ENCODE measurements around the gene LFNG. TPM values are rescaled to one million over a fixed set of nuclear protein-coding genes. Genes with fewer than 3 reads are reported as not detected.

LFNG gene
- total and polyA plus RNA-seq, 2 donors from 2014 or later = 5.0 to 18.4 TPM

DNA sequence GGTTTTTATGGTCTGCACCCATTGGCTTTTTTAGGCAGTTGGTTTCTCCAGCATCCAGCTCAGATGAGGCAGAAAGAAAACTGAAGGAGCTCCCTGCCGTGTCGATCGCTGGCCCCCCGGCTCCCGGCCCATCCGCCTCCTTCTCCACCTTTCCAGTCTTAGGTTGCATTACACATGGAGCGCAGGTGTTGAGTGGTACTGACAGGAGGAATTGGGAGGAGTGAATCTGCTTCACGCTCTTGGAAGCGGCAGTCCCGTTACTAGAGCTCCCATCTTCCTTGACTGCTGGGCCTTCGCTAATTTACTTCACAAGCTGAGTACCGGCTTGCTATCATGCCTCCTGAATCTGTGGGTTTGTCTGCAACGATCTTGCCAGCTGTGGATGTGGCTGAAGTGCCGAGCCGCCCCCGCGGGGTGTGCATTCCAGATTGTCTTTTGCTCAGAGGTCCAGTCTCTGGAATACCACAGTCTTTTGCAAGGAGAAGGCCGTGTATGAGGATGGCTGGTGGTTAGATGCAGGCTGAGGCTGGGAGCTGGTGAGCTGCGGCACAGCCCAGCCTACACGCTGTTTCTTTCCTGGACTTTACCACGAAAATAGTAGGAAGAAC lies 56.3 kb downstream of the LFNG start:
- Histone ChIP-seq H3K36me3 (ENCODE audit: control insufficient read depth in 2 of 3, insufficient read depth in 3 of 3, low read length in 3 of 3) (peaks cover 0 to 31% (median 13%) of the 10 kb centered on the region in 3 donors), H3K27ac (ENCODE audit: low read depth in 2 of 2, low read length in 2 of 2) (no peak overlapping the region), H3K4me1 (ENCODE audit: control insufficient read depth in 2 of 3, insufficient read depth in 2 of 3, low read depth in 1 of 3, low read length in 3 of 3) (no peaks in the 10 kb centered on the region), H3K27me3 (ENCODE audit: control insufficient read depth, insufficient read depth, low read length) (no peaks in the 10 kb centered on the region), H3K9me3 (ENCODE audit: control insufficient read depth in 2 of 3, insufficient read depth in 1 of 3, low read length in 3 of 3) (no peaks in the 10 kb centered on the region), H3K4me3 (ENCODE audit: low read length in 3 of 3) (no peak overlapping the region), H3K9ac (ENCODE audit: low read length in 3 of 3) (no peak overlapping the region)
- FAIRE-seq = no peak
- peak in 3 of 5 donors; percentile 44 to 57 (median 54) for DNase-seq
- intact Hi-C loops (cut with DNase I) = no loop called here
- TF ChIP-seq, protein P1, sequence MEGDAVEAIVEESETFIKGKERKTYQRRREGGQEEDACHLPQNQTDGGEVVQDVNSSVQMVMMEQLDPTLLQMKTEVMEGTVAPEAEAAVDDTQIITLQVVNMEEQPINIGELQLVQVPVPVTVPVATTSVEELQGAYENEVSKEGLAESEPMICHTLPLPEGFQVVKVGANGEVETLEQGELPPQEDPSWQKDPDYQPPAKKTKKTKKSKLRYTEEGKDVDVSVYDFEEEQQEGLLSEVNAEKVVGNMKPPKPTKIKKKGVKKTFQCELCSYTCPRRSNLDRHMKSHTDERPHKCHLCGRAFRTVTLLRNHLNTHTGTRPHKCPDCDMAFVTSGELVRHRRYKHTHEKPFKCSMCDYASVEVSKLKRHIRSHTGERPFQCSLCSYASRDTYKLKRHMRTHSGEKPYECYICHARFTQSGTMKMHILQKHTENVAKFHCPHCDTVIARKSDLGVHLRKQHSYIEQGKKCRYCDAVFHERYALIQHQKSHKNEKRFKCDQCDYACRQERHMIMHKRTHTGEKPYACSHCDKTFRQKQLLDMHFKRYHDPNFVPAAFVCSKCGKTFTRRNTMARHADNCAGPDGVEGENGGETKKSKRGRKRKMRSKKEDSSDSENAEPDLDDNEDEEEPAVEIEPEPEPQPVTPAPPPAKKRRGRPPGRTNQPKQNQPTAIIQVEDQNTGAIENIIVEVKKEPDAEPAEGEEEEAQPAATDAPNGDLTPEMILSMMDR (IDR thresholded peaks at IDR 0.05; ENCODE audit: borderline replicate concordance, extremely low read depth, insufficient read depth) = no peak

DNA sequence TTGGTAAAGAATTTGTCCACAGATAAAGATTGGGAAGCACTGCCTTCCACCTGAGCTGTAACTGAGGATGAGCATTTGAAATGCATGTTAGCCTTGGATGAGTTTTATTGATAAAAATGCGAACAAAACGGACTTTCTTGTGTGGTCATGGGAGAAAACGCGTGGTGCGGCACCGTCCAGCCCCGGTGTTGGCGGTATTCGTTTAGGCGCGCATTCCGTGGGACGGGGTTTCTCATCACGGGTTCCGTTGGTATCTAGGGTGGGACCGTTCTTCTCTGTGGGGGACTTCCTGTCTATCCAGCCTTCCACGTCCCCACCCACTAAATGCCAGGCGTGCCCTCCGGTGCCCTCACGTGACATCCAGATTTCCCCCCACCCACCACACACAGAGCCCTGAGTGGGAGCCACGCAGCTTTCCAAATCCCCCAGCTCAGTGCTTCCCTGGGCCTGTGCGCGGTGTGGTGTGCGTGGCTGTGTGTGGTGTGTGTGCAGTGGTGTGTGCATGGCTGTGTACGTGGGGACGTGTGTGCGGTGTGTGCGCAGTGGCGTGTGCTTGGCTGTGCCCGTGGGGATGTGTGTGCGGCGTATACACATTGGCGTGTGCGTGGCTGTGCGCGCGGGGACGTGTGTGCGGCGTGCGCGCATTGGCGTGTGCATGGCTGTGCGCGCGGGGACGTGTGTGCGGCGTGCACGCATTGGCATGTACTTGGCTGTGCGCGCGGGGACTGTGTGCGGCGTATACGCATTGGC lies 57.3 kb downstream of the LFNG start:
- no peaks in the 10 kb centered on the region for H3K4me1 ChIP-seq (ENCODE audit: control insufficient read depth in 2 of 3, insufficient read depth in 2 of 3, low read depth in 1 of 3, low read length in 3 of 3)
- no peak overlapping the region for H3K27ac ChIP-seq (ENCODE audit: low read depth in 2 of 2, low read length in 2 of 2)
- H3K4me3 ChIP-seq (ENCODE audit: low read length in 3 of 3) = no peak overlapping the region
- H3K9ac ChIP-seq (ENCODE audit: low read length in 3 of 3) = no peak overlapping the region
- TF ChIP-seq, protein P1 (IDR thresholded peaks at IDR 0.05; ENCODE audit: borderline replicate concordance, extremely low read depth, insufficient read depth) = no peak
- intact Hi-C loops (cut with DNase I) = no loop called here
- peaks cover 0 to 28% (median 13%) of the 10 kb centered on the region in 3 donors for H3K36me3 ChIP-seq (ENCODE audit: control insufficient read depth in 2 of 3, insufficient read depth in 3 of 3, low read length in 3 of 3)
- no peak for DNase-seq
- no peaks in the 10 kb centered on the region for H3K27me3 ChIP-seq (ENCODE audit: control insufficient read depth, insufficient read depth, low read length)
- no peak for FAIRE-seq
- no peaks in the 10 kb centered on the region for H3K9me3 ChIP-seq (ENCODE audit: control insufficient read depth in 2 of 3, insufficient read depth in 1 of 3, low read length in 3 of 3)

Small RNAs within 50 kb of the gene (microRNA-seq; reads per million reads assigned to microRNA genes)
- gene MIR4648 = not detected

Other genes with a start within 250 kb of the LFNG start
- gene SNX8, start 205.3 kb upstream of the LFNG start, total RNA-seq = 38.6 TPM
- 28.7 TPM for gene SNX8, start 205.3 kb upstream of the LFNG start, polyA plus RNA-seq (ENCODE audit: insufficient read depth, low read depth, low replicate concordance)
- 107 TPM for gene EIF3B, start 164.9 kb upstream of the LFNG start, total RNA-seq
- 65.5 TPM for gene EIF3B, start 164.9 kb upstream of the LFNG start, polyA plus RNA-seq (ENCODE audit: insufficient read depth, low read depth, low replicate concordance)
- 25.6 TPM for gene CHST12, start 116.2 kb upstream of the LFNG start, total RNA-seq
- 16.3 TPM for gene CHST12, start 116.2 kb upstream of the LFNG start, polyA plus RNA-seq (ENCODE audit: insufficient read depth, low read depth, low replicate concordance)
- gene GRIFIN, start 43.4 kb upstream of the LFNG start, total RNA-seq = not detected
- not detected for gene GRIFIN, start 43.4 kb upstream of the LFNG start, polyA plus RNA-seq (ENCODE audit: insufficient read depth, low read depth, low replicate concordance)
- gene BRAT1, start 35.8 kb downstream of the LFNG start, total RNA-seq = 23.7 TPM
- gene BRAT1, start 35.8 kb downstream of the LFNG start, polyA plus RNA-seq (ENCODE audit: insufficient read depth, low read depth, low replicate concordance) = 18.7 TPM
- gene IQCE, start 39.2 kb downstream of the LFNG start, total RNA-seq = 27.8 TPM
- gene IQCE, start 39.2 kb downstream of the LFNG start, polyA plus RNA-seq (ENCODE audit: insufficient read depth, low read depth, low replicate concordance) = 6.1 TPM
- gene TTYH3, start 112.2 kb downstream of the LFNG start, total RNA-seq = 55.0 TPM
- gene TTYH3, start 112.2 kb downstream of the LFNG start, polyA plus RNA-seq (ENCODE audit: insufficient read depth, low read depth, low replicate concordance) = 22.5 TPM
- gene AMZ1, start 168.4 kb downstream of the LFNG start, total RNA-seq = 0.16 TPM
- not detected for gene AMZ1, start 168.4 kb downstream of the LFNG start, polyA plus RNA-seq (ENCODE audit: insufficient read depth, low read depth, low replicate concordance)

Measured in kidney (tissue), 14 donors.